Coronary artery (tissue), 2 donors: ENCODE measurements around the gene MKRN2.

Experiments used
- DNase-seq: peaks from one replicate; pipeline ENCODE4 v3.0.0-alpha.2; 2017; ENCODE audit warnings: low spot score
- H3K27ac ChIP-seq, 2 donors: fragments of 200-600 bp; sonication (generic); one replicate each; pipeline ENCODE4 v1.5.1; 2016 to 2019
- H3K4me3 ChIP-seq: fragments of 200-600 bp; sonication (generic); 2 replicates; pipeline ENCODE4 v1.5.1; 2016; ENCODE audit warnings: mild to moderate bottlenecking, moderate library complexity
- TF ChIP-seq, protein P1 (sequence below): fragments of 200-600 bp; sonication (generic); IDR thresholded peaks from one replicate; pipeline ENCODE4 v1.5.1; 2019; ENCODE audit warnings: antibody characterized with exemption

The MKRN2 gene

DNA sequence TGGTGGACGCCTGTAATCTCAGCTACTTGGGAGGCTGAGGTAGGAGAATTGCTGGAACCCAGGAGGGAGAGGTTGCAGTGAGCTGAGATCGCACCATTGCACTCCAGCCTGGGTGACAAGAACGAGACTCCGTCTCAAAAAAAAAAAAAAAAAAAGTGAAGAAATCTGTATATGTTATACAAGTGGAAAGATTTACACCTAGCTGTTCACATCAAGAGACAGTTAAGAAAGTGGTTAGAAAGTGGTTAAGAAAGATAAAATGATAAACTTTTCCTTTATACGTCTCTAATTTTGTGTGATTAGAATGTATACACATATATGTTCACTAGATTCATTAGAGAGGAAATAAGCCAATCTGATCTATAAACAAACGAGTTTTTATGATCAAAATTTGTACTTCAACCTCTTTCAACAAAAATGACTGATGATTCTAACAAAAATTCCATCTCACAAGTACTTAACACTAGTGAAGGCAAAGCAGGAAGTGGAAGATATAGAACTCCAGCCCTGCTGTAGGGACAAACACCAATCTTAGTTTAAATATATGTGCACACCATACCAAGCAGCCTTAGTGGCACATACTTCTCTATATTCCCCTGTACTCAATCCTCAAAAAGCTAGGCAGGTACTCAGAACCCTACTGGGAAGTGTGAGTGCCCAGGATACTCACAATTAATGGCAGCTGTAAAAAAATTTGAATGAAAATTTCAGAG lies 55.8 kb downstream of the MKRN2 start:
- no peak overlapping the region for H3K4me3 ChIP-seq
- H3K27ac ChIP-seq, result no peak overlapping the region
- TF ChIP-seq, protein P1, sequence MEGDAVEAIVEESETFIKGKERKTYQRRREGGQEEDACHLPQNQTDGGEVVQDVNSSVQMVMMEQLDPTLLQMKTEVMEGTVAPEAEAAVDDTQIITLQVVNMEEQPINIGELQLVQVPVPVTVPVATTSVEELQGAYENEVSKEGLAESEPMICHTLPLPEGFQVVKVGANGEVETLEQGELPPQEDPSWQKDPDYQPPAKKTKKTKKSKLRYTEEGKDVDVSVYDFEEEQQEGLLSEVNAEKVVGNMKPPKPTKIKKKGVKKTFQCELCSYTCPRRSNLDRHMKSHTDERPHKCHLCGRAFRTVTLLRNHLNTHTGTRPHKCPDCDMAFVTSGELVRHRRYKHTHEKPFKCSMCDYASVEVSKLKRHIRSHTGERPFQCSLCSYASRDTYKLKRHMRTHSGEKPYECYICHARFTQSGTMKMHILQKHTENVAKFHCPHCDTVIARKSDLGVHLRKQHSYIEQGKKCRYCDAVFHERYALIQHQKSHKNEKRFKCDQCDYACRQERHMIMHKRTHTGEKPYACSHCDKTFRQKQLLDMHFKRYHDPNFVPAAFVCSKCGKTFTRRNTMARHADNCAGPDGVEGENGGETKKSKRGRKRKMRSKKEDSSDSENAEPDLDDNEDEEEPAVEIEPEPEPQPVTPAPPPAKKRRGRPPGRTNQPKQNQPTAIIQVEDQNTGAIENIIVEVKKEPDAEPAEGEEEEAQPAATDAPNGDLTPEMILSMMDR, result no peak
- no peak for DNase-seq

DNA sequence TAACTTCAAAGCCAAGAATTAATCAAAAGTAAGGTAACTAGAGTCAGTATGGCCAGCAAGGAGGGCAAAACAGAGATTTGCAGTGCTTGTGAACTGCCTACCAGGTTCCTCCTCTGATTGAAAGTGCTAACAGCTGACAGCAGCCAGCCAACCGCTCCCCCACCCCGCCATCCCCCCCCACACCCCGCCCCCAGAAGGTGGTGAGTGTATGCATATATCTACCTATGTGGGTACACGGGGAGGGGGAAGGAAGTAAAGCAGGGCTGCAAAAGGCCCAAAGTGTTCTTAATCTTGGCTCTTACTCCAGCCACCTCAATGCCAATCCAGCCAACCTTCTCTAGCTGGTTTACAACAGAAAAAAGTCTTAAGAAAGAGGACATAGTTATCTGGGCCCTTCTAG lies 56.4 kb downstream of the MKRN2 start:
- peak overlapping the region in 1 of 2 donors; percentile 7 for H3K27ac ChIP-seq
- no peak overlapping the region for H3K4me3 ChIP-seq
- DNase-seq, result no peak
- TF ChIP-seq, protein P1, result no peak

DNA sequence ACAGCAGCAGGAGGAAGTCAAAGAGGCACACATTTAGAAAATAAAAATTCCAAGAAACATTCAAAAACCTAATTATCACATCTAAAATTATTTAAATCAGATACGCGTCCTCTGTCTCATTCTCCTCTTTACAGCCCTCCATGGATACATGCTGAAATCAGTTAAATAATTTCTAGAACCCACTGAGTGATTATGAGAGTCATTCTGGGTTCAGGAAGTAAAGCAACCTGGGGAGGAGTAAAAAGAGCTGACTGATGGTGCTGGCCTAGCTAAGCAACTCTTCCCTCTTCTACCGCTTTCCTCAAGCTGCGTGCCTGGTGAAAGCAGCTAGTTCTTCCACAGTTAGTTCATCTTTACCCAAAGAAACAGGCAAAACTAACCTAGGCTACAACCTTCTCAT lies 58.4 kb downstream of the MKRN2 start:
- no peak overlapping the region for H3K27ac ChIP-seq
- no peak for DNase-seq
- H3K4me3 ChIP-seq, result no peak overlapping the region
- TF ChIP-seq, protein P1, result no peak

DNA sequence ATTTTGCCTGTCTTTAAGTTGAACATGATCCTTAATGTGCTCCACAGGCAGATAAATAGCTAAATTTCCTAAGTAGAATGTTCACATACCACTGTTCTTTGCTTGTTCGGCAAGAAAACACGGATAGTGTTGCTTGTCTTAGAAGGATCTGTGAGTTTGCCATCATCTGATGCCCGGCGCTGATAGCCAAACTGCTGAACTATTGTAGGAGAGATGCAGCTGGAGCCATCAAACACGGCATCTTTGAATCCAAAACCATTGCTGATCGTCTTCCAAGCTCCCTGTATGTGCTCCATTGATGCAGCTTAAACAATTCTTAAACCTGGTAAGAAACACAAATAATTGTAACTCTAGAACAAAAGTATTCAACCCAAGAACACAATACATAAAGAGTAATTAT lies 61.5 kb downstream of the MKRN2 start:
- TF ChIP-seq, protein P1, result no peak
- no peak overlapping the region for H3K27ac ChIP-seq

DNA sequence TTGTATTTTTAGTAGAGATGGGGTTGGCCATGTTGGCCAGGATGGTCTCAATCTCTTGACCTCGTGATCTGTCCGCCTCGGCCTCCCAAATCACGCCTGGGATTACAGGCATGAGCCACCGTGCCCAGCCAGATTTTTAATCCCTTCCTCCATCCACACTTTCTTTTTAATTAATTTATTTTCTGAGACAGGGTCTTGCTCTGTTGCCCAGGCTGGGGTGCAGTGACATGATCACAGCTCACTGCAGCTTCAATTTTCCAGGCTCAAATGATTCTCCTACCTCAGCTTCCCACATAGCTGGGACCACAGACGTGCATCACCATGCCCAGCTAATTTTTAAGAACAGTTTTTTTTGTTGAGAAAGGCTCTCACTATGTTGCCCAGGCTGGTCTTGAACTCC lies 63.4 kb downstream of the MKRN2 start:
- no peak for DNase-seq
- TF ChIP-seq, protein P1, result no peak
- Histone ChIP-seq H3K27ac (no peak overlapping the region), H3K4me3 (no peak overlapping the region)

More for the DNA sequence above, 61.5 kb downstream of the MKRN2 start:
- DNase-seq, result no peak
- H3K4me3 ChIP-seq, result no peak overlapping the region

DNA sequence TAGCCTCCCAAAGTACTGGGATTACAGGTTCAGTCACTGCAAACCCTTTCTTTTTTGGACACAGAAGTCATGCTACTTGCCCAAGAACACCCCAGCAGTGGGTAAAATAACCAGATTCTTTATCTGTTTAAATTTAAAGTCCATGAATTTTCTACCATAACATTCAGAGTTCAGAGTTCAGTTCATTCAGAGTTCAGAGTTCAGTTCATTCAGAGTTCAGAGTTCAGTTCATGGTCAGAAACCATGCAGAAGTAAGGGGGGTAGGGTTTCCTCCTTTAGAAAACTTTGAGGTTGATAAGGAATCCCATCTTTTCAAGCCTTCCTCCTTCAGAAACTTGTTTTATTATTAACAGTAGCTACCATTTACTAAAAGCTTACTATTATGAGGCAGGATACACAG lies 63.8 kb downstream of the MKRN2 start:
- DNase-seq, result no peak
- TF ChIP-seq, protein P1, result no peak
- H3K4me3 ChIP-seq, result no peak overlapping the region
- H3K27ac ChIP-seq, result no peak overlapping the region

DNA sequence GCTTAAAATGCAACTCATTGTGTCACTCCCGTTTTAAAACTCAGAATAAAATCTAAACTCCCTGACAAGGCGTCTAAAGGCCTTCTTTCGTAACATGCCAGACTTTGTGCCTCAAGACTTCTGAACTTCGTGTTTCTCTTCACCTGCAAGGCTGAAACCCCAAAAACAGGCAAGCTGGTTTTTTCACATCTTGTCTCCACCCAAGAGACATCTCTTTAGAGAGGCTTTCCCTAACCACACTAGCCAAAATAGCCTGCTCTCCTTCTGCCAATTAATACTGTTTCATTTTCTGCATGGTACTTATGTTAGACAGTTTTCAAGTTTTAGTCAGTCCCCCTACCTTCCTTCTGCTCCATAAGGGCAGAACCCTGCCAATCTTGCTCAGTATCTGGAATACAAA lies 65.4 kb downstream of the MKRN2 start:
- peak overlapping the region in 1 of 2 donors; percentile 2 for H3K27ac ChIP-seq

More for the DNA sequence above, 65.4 kb downstream of the MKRN2 start:
- H3K4me3 ChIP-seq, result no peak overlapping the region
- TF ChIP-seq, protein P1, result no peak
- DNase-seq, result no peak
